Measurements from ENCODE around the gene RNU1-2.
A peak's percentile ranks its signal among the peaks of the same experiment; 100 is the strongest.
"Not testable (repeated sequence)": the region's sequence is repeated elsewhere in the genome, so short reads cannot be mapped to it uniquely, and the experiment has no call there.

Gene RNU1-2

GRCh38 chr1:16911851-16912721 lies 16.3 kb downstream of the RNU1-2 start:
- not testable (repeated sequence) for DNase-seq

GRCh38 chr1:16912742-16913141 lies 17.0 kb downstream of the RNU1-2 start:
- DNase-seq = not testable (repeated sequence)

GRCh38 chr1:16913181-16913832 lies 17.5 kb downstream of the RNU1-2 start:
- DNase-seq = no peak

- DNase-seq = peak; percentile 96
Measured at GRCh38 chr1:16913833-16914662, 18.3 kb downstream of the RNU1-2 start.

GRCh38 chr1:16914928-16915626 lies 19.3 kb downstream of the RNU1-2 start:
- not testable (repeated sequence) for DNase-seq

GRCh38 chr1:16915627-16915973 lies 19.8 kb downstream of the RNU1-2 start:
- DNase-seq = no peak

- not testable (repeated sequence) for DNase-seq
Measured at GRCh38 chr1:16916036-16916880, 20.5 kb downstream of the RNU1-2 start.

- no peak for DNase-seq
Measured at GRCh38 chr1:16918371-16918770, 22.6 kb downstream of the RNU1-2 start.

- not testable (repeated sequence) for DNase-seq
Measured at GRCh38 chr1:16918936-16919665, 23.3 kb downstream of the RNU1-2 start.

- no peak for DNase-seq
Measured at GRCh38 chr1:16920951-16921350, 25.2 kb downstream of the RNU1-2 start.

- peak; percentile 44 for DNase-seq
Measured at GRCh38 chr1:16921391-16922185, 25.8 kb downstream of the RNU1-2 start, which contains the start of gene CROCC. TSS of gene CROCC (plus strand) at chr1:16921931. CDS start at chr1:16922019, 88 bp downstream.

- no peak for DNase-seq
Measured at GRCh38 chr1:16922466-16922865, 26.7 kb downstream of the RNU1-2 start.

GRCh38 chr1:16922885-16923431 lies 27.2 kb downstream of the RNU1-2 start:
- DNase-seq = no peak

GRCh38 chr1:16924216-16924918 lies 28.6 kb downstream of the RNU1-2 start:
- DNase-seq = no peak

GRCh38 chr1:16924919-16925477 lies 29.2 kb downstream of the RNU1-2 start:
- no peak for DNase-seq

- no peak for DNase-seq
Measured at GRCh38 chr1:16925635-16926490, 30.1 kb downstream of the RNU1-2 start.

GRCh38 chr1:16926491-16927073 lies 30.8 kb downstream of the RNU1-2 start:
- DNase-seq = no peak
